Keratinocyte (primary cell): ENCODE data around the gene MUC4. TPM values are rescaled to one million over a fixed set of nuclear protein-coding genes. Genes with fewer than 3 reads are reported as not detected.

Experiments
- DNase-seq: peaks from one replicate; pipeline ENCODE4 v3.0.0-alpha.2; 2011; ENCODE audit warnings: low read depth, missing footprints, low spot score
- FAIRE-seq: peaks from 2 replicates; lab custom pipeline; 2011; peaks lifted over from hg19 to GRCh38; lab: Jason Lieb, UNC
- H2AFZ ChIP-seq: 2 replicates; pipeline ENCODE4 v1.6.0; 2012; ENCODE audit warnings: low read length, control low read depth, inconsistent platforms; ENCODE audit not compliant: control insufficient read depth
- H3K27ac ChIP-seq: 2 replicates; pipeline ENCODE4 v1.5.1; 2011; ENCODE audit warnings: low read length; ENCODE audit not compliant: control insufficient read depth, insufficient read depth
- H3K27me3 ChIP-seq: 3 replicates; pipeline ENCODE4 v1.6.0; 2011; ENCODE audit warnings: low read length; ENCODE audit not compliant: control insufficient read depth, insufficient read depth; ENCODE audit errors: extremely low read depth
- H3K36me3 ChIP-seq, 2 experiments: 2 replicates in 1 of 2; 3 replicates in 1 of 2; pipeline ENCODE4 v1.5.1; 2011; ENCODE audit warnings: low read length in 2 of 2, mild to moderate bottlenecking in 1 of 2; ENCODE audit not compliant: control insufficient read depth in 2 of 2, insufficient read depth in 2 of 2; ENCODE audit errors: extremely low read depth in 1 of 2
- H3K4me1 ChIP-seq: 3 replicates; pipeline ENCODE4 v1.5.1; 2011; ENCODE audit warnings: low read length; ENCODE audit not compliant: control insufficient read depth, insufficient read depth; ENCODE audit errors: extremely low read depth
- H3K4me2 ChIP-seq: 3 replicates; pipeline ENCODE4 v1.6.0; 2011; ENCODE audit warnings: low read depth, low read length; ENCODE audit not compliant: control insufficient read depth, insufficient read depth; ENCODE audit errors: extremely low read depth
- H3K4me3 ChIP-seq, 3 experiments: fragments of 200-600 bp in 1 of 3; sonication (generic) in 1 of 3; 2 replicates in 2 of 3; 3 replicates in 1 of 3; pipeline ENCODE4 v1.5.1; 2011 to 2016; ENCODE audit warnings: low read length in 3 of 3, mild to moderate bottlenecking in 3 of 3, control low read depth in 2 of 3, inconsistent platforms in 1 of 3, low read depth in 1 of 3, mixed read lengths in 1 of 3, mixed run types in 1 of 3, moderate library complexity in 1 of 3; ENCODE audit not compliant: control insufficient read depth in 2 of 3, insufficient read depth in 2 of 3; ENCODE audit errors: extremely low read depth in 1 of 3
- H3K79me2 ChIP-seq: 2 replicates; pipeline ENCODE4 v1.6.0; 2012; ENCODE audit warnings: low read length; ENCODE audit not compliant: control insufficient read depth, insufficient read depth
- H3K9ac ChIP-seq: 3 replicates; pipeline ENCODE4 v1.6.0; 2011; ENCODE audit warnings: low read length; ENCODE audit not compliant: control insufficient read depth, insufficient read depth; ENCODE audit errors: extremely low read depth
- H3K9me1 ChIP-seq: 3 replicates; pipeline ENCODE4 v1.6.0; 2011; ENCODE audit warnings: low read length; ENCODE audit not compliant: control insufficient read depth, insufficient read depth; ENCODE audit errors: extremely low read depth
- H3K9me3 ChIP-seq: 2 replicates; pipeline ENCODE4 v1.5.1; 2012; ENCODE audit warnings: low read depth, low read length; ENCODE audit not compliant: control insufficient read depth
- H4K20me1 ChIP-seq: 3 replicates; pipeline ENCODE4 v1.6.0; 2011; ENCODE audit warnings: low read length; ENCODE audit not compliant: control insufficient read depth, insufficient read depth; ENCODE audit errors: extremely low read depth
- EZH2 ChIP-seq: IDR thresholded peaks from one replicate; pipeline ENCODE4 v1.6.1; 2012; ENCODE audit warnings: inconsistent platforms, mild to moderate bottlenecking, low read length, moderate library complexity
- dilution Hi-C: fragments of 300-500 bp; cut with MboI; formaldehyde crosslinking; loops from one replicate; pipeline ENCODE4 v1.7.0; 2020; ENCODE audit warnings: low sequenced_read_pairs; ENCODE audit not compliant: extremely low pct_ligation_motif_present
- polyA plus RNA-seq, 5 experiments: library from polyadenylated mRNA; depleted of rRNA in 3 of 5; stranded (reverse) in 3 of 5; stranded (forward) in 1 of 5; unstranded in 1 of 5; fragments of >200 nt; gene quantifications; 1 replicate in 1 of 5; 2 replicates in 3 of 5; 3 replicates in 1 of 5; pipeline versions ENCODE4 v1.2.1 to v1.2.3, GENCODE V29; 2011 to 2012; ENCODE audit warnings: missing spikeins in 2 of 5, low read depth in 1 of 5, low replicate concordance in 1 of 5
- small RNA-seq, 3 experiments: library from RNA; depleted of rRNA; stranded (forward); fragments of <200 nt; gene quantifications; one replicate each; pipeline ENCODE3, GENCODE V24; 2012; ENCODE audit warnings: low read depth in 3 of 3, low replicate concordance in 1 of 3; ENCODE audit not compliant: insufficient read length in 3 of 3
- TF ChIP-seq, protein P1 (sequence below), 3 experiments: IDR thresholded peaks in 1 of 3; conservative IDR thresholded peaks in 1 of 3; optimal IDR thresholded peaks in 1 of 3; 2 replicates in 2 of 3; 3 replicates in 1 of 3; pipeline versions ENCODE3 to v1.5.1; 2011; ENCODE audit warnings: low read length in 3 of 3, mild to moderate bottlenecking in 3 of 3, moderate library complexity in 2 of 3, control low read depth in 1 of 3, inconsistent platforms in 1 of 3; ENCODE audit not compliant: insufficient read depth in 2 of 3; ENCODE audit errors: extremely low read depth in 1 of 3

The MUC4 gene
- polyA plus RNA-seq, 1 donor (not counting 4 experiments of a cell fraction or from before 2014, with no cell fraction given), result not detected

DNA sequence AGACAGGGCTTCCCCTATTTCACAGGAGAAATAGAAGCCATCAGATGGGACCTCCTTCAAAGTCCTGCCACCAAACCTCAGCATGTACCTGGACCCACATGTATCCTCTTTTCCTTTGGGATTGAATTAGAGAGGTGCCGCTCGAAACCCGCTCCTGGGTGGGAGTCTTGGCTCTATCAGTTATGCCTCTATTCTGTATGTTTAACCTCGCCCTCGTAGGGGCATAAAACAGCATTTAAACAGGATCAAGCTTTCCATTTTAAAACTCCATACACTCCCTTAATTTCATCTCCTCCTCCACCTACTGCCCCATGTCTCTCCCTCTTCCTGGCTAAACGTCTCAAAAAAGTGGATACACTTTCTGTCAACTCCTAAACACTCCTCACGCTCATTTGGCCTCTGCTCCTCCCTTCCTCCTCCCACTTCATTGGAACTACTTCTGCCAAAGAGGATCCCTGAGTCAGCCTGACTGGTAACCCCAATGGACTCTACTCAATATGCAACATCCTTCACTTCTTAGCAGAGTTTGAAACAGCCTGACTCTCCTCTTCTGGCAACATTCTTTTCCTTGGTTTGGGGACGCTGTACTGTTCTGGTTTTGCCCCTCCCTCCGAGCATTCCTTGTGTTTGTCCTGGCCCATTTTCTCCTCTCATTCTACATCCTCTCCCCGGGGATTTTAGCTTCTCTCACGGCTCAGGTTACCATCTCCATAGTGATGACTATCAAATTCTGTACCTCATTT lies 114.0 kb downstream of the MUC4 start:
- Histone ChIP-seq H3K79me2 (no peaks in the 10 kb centered on the region), H3K9ac (no peak overlapping the region), H3K9me3 (no peaks in the 10 kb centered on the region), H3K4me3 (no peak overlapping the region), H3K27me3 (no peaks in the 10 kb centered on the region), H3K36me3 (peaks cover 7 to 17% of the 10 kb centered on the region in 2 experiments), H3K9me1 (no peaks in the 10 kb centered on the region), H4K20me1 (no peaks in the 10 kb centered on the region), H3K27ac (no peak overlapping the region), H3K4me1 (peaks cover 14% of the 10 kb centered on the region), H2AFZ (no peak overlapping the region), H3K4me2 (no peak overlapping the region)
- FAIRE-seq (peak; percentile 62), DNase-seq (peak; percentile 35)
- dilution Hi-C loops, result no loop called here
- TF ChIP-seq, protein P1, sequence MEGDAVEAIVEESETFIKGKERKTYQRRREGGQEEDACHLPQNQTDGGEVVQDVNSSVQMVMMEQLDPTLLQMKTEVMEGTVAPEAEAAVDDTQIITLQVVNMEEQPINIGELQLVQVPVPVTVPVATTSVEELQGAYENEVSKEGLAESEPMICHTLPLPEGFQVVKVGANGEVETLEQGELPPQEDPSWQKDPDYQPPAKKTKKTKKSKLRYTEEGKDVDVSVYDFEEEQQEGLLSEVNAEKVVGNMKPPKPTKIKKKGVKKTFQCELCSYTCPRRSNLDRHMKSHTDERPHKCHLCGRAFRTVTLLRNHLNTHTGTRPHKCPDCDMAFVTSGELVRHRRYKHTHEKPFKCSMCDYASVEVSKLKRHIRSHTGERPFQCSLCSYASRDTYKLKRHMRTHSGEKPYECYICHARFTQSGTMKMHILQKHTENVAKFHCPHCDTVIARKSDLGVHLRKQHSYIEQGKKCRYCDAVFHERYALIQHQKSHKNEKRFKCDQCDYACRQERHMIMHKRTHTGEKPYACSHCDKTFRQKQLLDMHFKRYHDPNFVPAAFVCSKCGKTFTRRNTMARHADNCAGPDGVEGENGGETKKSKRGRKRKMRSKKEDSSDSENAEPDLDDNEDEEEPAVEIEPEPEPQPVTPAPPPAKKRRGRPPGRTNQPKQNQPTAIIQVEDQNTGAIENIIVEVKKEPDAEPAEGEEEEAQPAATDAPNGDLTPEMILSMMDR (optimal IDR thresholded peaks at IDR 0.05 in 1 of 3, IDR thresholded peaks at IDR 0.05 in 1 of 3, conservative IDR thresholded peaks at IDR 0.05 in 1 of 3; ENCODE audit: extremely low read depth in 1 of 3, insufficient read depth in 2 of 3, low read length in 3 of 3), result no peak
- TF ChIP-seq EZH2, result no peak

Small RNA genes within 50 kb of the gene (small RNA-seq; reads per million reads assigned to genes)
- gene MIR570, result 0.13 to 14.7 (median 4.5) reads per million in 3 experiments

Other genes starting within 250 kb of the MUC4 start
- gene APOD, start 228.0 kb downstream of the MUC4 start, polyA plus RNA-seq, result not detected in 3 replicates
- 0.21 to 0.33 TPM (median 0.25 TPM) in 3 replicates for gene MUC20, start 91.0 kb downstream of the MUC4 start, polyA plus RNA-seq
- 10.6 to 21.4 TPM (median 15.8 TPM) in 3 replicates for gene TNK2, start 96.6 kb upstream of the MUC4 start, polyA plus RNA-seq